HepG2 (cell line): ENCODE data around the gene NR5A2.

Source experiments
- CBFB ChIP-seq: sonication (generic); formaldehyde crosslinking; IDR thresholded peaks from 2 replicates; pipeline ENCODE4 v1.4.0; 2020; ENCODE audit warnings: missing genetic modification reagents
- CHD4 ChIP-seq: fragments of 200-600 bp; sonication (generic); IDR thresholded peaks from 2 replicates; pipeline ENCODE4 v1.7.0; 2017; ENCODE audit warnings: mild to moderate bottlenecking, low read length, borderline replicate concordance
- MEIS1 ChIP-seq: sonication (generic); formaldehyde crosslinking; IDR thresholded peaks from 2 replicates; pipeline ENCODE4 v1.9.0; 2021; ENCODE audit warnings: mild to moderate bottlenecking, missing genetic modification reagents, moderate library complexity, borderline replicate concordance
- PITX1 ChIP-seq: sonication (generic); formaldehyde crosslinking; IDR thresholded peaks from 2 replicates; pipeline ENCODE4 v1.5.1; 2020; ENCODE audit warnings: mild to moderate bottlenecking, missing genetic modification reagents
- TF ChIP-seq, protein P1 (sequence below): sonication (generic); formaldehyde crosslinking; IDR thresholded peaks from 2 replicates; pipeline ENCODE4 v1.4.0; 2020; ENCODE audit warnings: missing genetic modification reagents, borderline replicate concordance
- TF ChIP-seq, protein P2 (sequence below): sonication (generic); formaldehyde crosslinking; conservative IDR thresholded peaks from 2 replicates; pipeline ENCODE4 v1.4.0; 2020; ENCODE audit warnings: missing genetic modification reagents
- TF ChIP-seq, protein P3 (sequence below): sonication (generic); formaldehyde crosslinking; IDR thresholded peaks from 2 replicates; pipeline ENCODE4 v1.4.0; 2020; ENCODE audit warnings: missing genetic modification reagents, borderline replicate concordance
- TF ChIP-seq, protein P4 (sequence below): sonication (generic); formaldehyde crosslinking; IDR thresholded peaks from 2 replicates; pipeline ENCODE4 v1.5.0; 2020; ENCODE audit warnings: mild to moderate bottlenecking, missing genetic modification reagents, moderate library complexity
- TF ChIP-seq, protein P5 (sequence below): sonication (generic); formaldehyde crosslinking; IDR thresholded peaks from 2 replicates; pipeline ENCODE4 v1.8.1; 2023; ENCODE audit warnings: mild to moderate bottlenecking, missing genetic modification reagents

DNA sequence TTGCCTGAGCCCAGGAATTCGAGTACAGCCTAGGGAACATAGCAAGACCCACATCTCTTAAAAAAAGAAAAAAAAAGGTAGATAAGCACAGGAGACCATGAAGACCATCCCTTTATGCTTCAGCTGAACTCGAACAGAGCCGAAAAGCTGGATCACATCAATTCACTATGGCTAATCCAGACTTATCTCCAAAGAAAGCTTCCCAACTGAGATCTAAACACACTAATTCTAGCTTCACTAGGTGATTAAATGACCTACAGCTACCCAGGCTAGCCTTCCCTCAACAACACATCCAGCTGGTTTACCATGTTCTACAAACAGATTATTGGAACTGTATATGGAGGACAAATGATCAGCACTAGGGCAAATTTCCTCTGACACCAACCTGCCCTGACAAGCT lies 44.0 kb upstream of the NR5A2 start:
- TF ChIP-seq, protein P1, sequence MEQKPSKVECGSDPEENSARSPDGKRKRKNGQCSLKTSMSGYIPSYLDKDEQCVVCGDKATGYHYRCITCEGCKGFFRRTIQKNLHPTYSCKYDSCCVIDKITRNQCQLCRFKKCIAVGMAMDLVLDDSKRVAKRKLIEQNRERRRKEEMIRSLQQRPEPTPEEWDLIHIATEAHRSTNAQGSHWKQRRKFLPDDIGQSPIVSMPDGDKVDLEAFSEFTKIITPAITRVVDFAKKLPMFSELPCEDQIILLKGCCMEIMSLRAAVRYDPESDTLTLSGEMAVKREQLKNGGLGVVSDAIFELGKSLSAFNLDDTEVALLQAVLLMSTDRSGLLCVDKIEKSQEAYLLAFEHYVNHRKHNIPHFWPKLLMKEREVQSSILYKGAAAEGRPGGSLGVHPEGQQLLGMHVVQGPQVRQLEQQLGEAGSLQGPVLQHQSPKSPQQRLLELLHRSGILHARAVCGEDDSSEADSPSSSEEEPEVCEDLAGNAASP (CRISPR knock-in tag) = no peak
- no peak for TF ChIP-seq MEIS1
- TF ChIP-seq, protein P2, sequence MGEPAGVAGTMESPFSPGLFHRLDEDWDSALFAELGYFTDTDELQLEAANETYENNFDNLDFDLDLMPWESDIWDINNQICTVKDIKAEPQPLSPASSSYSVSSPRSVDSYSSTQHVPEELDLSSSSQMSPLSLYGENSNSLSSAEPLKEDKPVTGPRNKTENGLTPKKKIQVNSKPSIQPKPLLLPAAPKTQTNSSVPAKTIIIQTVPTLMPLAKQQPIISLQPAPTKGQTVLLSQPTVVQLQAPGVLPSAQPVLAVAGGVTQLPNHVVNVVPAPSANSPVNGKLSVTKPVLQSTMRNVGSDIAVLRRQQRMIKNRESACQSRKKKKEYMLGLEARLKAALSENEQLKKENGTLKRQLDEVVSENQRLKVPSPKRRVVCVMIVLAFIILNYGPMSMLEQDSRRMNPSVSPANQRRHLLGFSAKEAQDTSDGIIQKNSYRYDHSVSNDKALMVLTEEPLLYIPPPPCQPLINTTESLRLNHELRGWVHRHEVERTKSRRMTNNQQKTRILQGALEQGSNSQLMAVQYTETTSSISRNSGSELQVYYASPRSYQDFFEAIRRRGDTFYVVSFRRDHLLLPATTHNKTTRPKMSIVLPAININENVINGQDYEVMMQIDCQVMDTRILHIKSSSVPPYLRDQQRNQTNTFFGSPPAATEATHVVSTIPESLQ (CRISPR knock-in tag) = no peak
- no peak for TF ChIP-seq CBFB (CRISPR knock-in tag)
- TF ChIP-seq, protein P3, sequence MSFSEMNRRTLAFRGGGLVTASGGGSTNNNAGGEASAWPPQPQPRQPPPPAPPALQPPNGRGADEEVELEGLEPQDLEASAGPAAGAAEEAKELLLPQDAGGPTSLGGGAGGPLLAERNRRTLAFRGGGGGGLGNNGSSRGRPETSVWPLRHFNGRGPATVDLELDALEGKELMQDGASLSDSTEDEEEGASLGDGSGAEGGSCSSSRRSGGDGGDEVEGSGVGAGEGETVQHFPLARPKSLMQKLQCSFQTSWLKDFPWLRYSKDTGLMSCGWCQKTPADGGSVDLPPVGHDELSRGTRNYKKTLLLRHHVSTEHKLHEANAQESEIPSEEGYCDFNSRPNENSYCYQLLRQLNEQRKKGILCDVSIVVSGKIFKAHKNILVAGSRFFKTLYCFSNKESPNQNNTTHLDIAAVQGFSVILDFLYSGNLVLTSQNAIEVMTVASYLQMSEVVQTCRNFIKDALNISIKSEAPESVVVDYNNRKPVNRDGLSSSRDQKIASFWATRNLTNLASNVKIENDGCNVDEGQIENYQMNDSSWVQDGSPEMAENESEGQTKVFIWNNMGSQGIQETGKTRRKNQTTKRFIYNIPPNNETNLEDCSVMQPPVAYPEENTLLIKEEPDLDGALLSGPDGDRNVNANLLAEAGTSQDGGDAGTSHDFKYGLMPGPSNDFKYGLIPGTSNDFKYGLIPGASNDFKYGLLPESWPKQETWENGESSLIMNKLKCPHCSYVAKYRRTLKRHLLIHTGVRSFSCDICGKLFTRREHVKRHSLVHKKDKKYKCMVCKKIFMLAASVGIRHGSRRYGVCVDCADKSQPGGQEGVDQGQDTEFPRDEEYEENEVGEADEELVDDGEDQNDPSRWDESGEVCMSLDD = no peak
- TF ChIP-seq, protein P4, sequence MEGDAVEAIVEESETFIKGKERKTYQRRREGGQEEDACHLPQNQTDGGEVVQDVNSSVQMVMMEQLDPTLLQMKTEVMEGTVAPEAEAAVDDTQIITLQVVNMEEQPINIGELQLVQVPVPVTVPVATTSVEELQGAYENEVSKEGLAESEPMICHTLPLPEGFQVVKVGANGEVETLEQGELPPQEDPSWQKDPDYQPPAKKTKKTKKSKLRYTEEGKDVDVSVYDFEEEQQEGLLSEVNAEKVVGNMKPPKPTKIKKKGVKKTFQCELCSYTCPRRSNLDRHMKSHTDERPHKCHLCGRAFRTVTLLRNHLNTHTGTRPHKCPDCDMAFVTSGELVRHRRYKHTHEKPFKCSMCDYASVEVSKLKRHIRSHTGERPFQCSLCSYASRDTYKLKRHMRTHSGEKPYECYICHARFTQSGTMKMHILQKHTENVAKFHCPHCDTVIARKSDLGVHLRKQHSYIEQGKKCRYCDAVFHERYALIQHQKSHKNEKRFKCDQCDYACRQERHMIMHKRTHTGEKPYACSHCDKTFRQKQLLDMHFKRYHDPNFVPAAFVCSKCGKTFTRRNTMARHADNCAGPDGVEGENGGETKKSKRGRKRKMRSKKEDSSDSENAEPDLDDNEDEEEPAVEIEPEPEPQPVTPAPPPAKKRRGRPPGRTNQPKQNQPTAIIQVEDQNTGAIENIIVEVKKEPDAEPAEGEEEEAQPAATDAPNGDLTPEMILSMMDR (CRISPR knock-in tag) = no peak
- TF ChIP-seq PITX1 (CRISPR knock-in tag) = no peak
- TF ChIP-seq, protein P5, sequence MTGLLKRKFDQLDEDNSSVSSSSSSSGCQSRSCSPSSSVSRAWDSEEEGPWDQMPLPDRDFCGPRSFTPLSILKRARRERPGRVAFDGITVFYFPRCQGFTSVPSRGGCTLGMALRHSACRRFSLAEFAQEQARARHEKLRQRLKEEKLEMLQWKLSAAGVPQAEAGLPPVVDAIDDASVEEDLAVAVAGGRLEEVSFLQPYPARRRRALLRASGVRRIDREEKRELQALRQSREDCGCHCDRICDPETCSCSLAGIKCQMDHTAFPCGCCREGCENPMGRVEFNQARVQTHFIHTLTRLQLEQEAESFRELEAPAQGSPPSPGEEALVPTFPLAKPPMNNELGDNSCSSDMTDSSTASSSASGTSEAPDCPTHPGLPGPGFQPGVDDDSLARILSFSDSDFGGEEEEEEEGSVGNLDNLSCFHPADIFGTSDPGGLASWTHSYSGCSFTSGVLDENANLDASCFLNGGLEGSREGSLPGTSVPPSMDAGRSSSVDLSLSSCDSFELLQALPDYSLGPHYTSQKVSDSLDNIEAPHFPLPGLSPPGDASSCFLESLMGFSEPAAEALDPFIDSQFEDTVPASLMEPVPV (CRISPR knock-in tag) = no peak
- no peak for TF ChIP-seq CHD4
